Activated T-cell treated with anti-CD3 and anti-CD28 coated beads for 24 hours (primary cell): Measurements from ENCODE around the gene NOLC1.

Experiments used
- DNase-seq: peaks from one replicate; pipeline ENCODE4 v3.0.0-alpha.2; 2020; ENCODE audit warnings: low read depth

The NOLC1 gene

GRCh38 chr10:102208311-102209035 is 56.3 kb downstream of the NOLC1 start:
- DNase-seq = no peak

- no peak for DNase-seq
Observed at GRCh38 chr10:102211615-102212299, 59.6 kb downstream of the NOLC1 start.
